Keratinocyte (primary cell): Measurements from ENCODE around the gene NLRP1. TPM values are rescaled to one million over a fixed set of nuclear protein-coding genes. Genes with fewer than 3 reads are reported as not detected.

Experiments
- DNase-seq: peaks from one replicate; pipeline ENCODE4 v3.0.0-alpha.2; 2011; ENCODE audit warnings: low read depth, missing footprints, low spot score
- FAIRE-seq: peaks from 2 replicates; lab custom pipeline; 2011; peaks lifted over from hg19 to GRCh38; lab: Jason Lieb, UNC
- H2AFZ ChIP-seq: 2 replicates; pipeline ENCODE4 v1.6.0; 2012; ENCODE audit warnings: low read length, control low read depth, inconsistent platforms; ENCODE audit not compliant: control insufficient read depth
- H3K27ac ChIP-seq: 2 replicates; pipeline ENCODE4 v1.5.1; 2011; ENCODE audit warnings: low read length; ENCODE audit not compliant: control insufficient read depth, insufficient read depth
- H3K27me3 ChIP-seq: 3 replicates; pipeline ENCODE4 v1.6.0; 2011; ENCODE audit warnings: low read length; ENCODE audit not compliant: control insufficient read depth, insufficient read depth; ENCODE audit errors: extremely low read depth
- H3K36me3 ChIP-seq, 2 experiments: 2 replicates in 1 of 2; 3 replicates in 1 of 2; pipeline ENCODE4 v1.5.1; 2011; ENCODE audit warnings: low read length in 2 of 2, mild to moderate bottlenecking in 1 of 2; ENCODE audit not compliant: control insufficient read depth in 2 of 2, insufficient read depth in 2 of 2; ENCODE audit errors: extremely low read depth in 1 of 2
- H3K4me1 ChIP-seq: 3 replicates; pipeline ENCODE4 v1.5.1; 2011; ENCODE audit warnings: low read length; ENCODE audit not compliant: control insufficient read depth, insufficient read depth; ENCODE audit errors: extremely low read depth
- H3K4me2 ChIP-seq: 3 replicates; pipeline ENCODE4 v1.6.0; 2011; ENCODE audit warnings: low read depth, low read length; ENCODE audit not compliant: control insufficient read depth, insufficient read depth; ENCODE audit errors: extremely low read depth
- H3K4me3 ChIP-seq, 3 experiments: fragments of 200-600 bp in 1 of 3; sonication (generic) in 1 of 3; 2 replicates in 2 of 3; 3 replicates in 1 of 3; pipeline ENCODE4 v1.5.1; 2011 to 2016; ENCODE audit warnings: low read length in 3 of 3, mild to moderate bottlenecking in 3 of 3, control low read depth in 2 of 3, inconsistent platforms in 1 of 3, low read depth in 1 of 3, mixed read lengths in 1 of 3, mixed run types in 1 of 3, moderate library complexity in 1 of 3; ENCODE audit not compliant: control insufficient read depth in 2 of 3, insufficient read depth in 2 of 3; ENCODE audit errors: extremely low read depth in 1 of 3
- H3K79me2 ChIP-seq: 2 replicates; pipeline ENCODE4 v1.6.0; 2012; ENCODE audit warnings: low read length; ENCODE audit not compliant: control insufficient read depth, insufficient read depth
- H3K9ac ChIP-seq: 3 replicates; pipeline ENCODE4 v1.6.0; 2011; ENCODE audit warnings: low read length; ENCODE audit not compliant: control insufficient read depth, insufficient read depth; ENCODE audit errors: extremely low read depth
- H3K9me1 ChIP-seq: 3 replicates; pipeline ENCODE4 v1.6.0; 2011; ENCODE audit warnings: low read length; ENCODE audit not compliant: control insufficient read depth, insufficient read depth; ENCODE audit errors: extremely low read depth
- H3K9me3 ChIP-seq: 2 replicates; pipeline ENCODE4 v1.5.1; 2012; ENCODE audit warnings: low read depth, low read length; ENCODE audit not compliant: control insufficient read depth
- H4K20me1 ChIP-seq: 3 replicates; pipeline ENCODE4 v1.6.0; 2011; ENCODE audit warnings: low read length; ENCODE audit not compliant: control insufficient read depth, insufficient read depth; ENCODE audit errors: extremely low read depth
- CTCF ChIP-seq, 3 experiments: IDR thresholded peaks in 1 of 3; conservative IDR thresholded peaks in 1 of 3; optimal IDR thresholded peaks in 1 of 3; 2 replicates in 2 of 3; 3 replicates in 1 of 3; pipeline versions ENCODE3 to v1.5.1; 2011; ENCODE audit warnings: low read length in 3 of 3, mild to moderate bottlenecking in 3 of 3, moderate library complexity in 2 of 3, control low read depth in 1 of 3, inconsistent platforms in 1 of 3; ENCODE audit not compliant: insufficient read depth in 2 of 3; ENCODE audit errors: extremely low read depth in 1 of 3
- EZH2 ChIP-seq: IDR thresholded peaks from one replicate; pipeline ENCODE4 v1.6.1; 2012; ENCODE audit warnings: inconsistent platforms, mild to moderate bottlenecking, low read length, moderate library complexity
- dilution Hi-C: fragments of 300-500 bp; cut with MboI; formaldehyde crosslinking; loops from one replicate; pipeline ENCODE4 v1.7.0; 2020; ENCODE audit warnings: low sequenced_read_pairs; ENCODE audit not compliant: extremely low pct_ligation_motif_present
- polyA minus RNA-seq, 3 experiments: library from RNA; depleted of rRNA, polyadenylated mRNA; stranded (reverse); fragments of >200 nt; gene quantifications; 1 replicate in 1 of 3; 2 replicates in 1 of 3; 3 replicates in 1 of 3; pipeline ENCODE4 v1.2.3, GENCODE V29; 2011
- polyA plus RNA-seq, 5 experiments: library from polyadenylated mRNA; depleted of rRNA in 3 of 5; stranded (reverse) in 3 of 5; stranded (forward) in 1 of 5; unstranded in 1 of 5; fragments of >200 nt; gene quantifications; 1 replicate in 1 of 5; 2 replicates in 3 of 5; 3 replicates in 1 of 5; pipeline versions ENCODE4 v1.2.1 to v1.2.3, GENCODE V29; 2011 to 2012; ENCODE audit warnings: missing spikeins in 2 of 5, low read depth in 1 of 5, low replicate concordance in 1 of 5

Gene NLRP1
- polyA plus RNA-seq (20.1 to 31.5 TPM (median 22.1 TPM) in 3 replicates), polyA minus RNA-seq (27.9 to 31.2 TPM (median 30.7 TPM) in 3 replicates)
- 15.7 TPM for polyA plus RNA-seq (2011; ENCODE audit: low read depth)
- 11.9 and 12.5 TPM in 2 replicates for polyA plus RNA-seq (2011; cell fraction: cytosol; rRNA removed)
- 114 and 137 TPM in 2 replicates for polyA plus RNA-seq (2011; cell fraction: nucleus; rRNA removed)
- polyA plus RNA-seq (2012; ENCODE audit: low replicate concordance) = 21.2 and 28.3 TPM in 2 replicates
- 11.7 TPM for polyA minus RNA-seq (2011; cell fraction: cytosol; rRNA and poly(A)+ RNA removed)
- polyA minus RNA-seq (2011; cell fraction: nucleus; rRNA and poly(A)+ RNA removed) = 47.2 and 64.7 TPM in 2 replicates

DNA sequence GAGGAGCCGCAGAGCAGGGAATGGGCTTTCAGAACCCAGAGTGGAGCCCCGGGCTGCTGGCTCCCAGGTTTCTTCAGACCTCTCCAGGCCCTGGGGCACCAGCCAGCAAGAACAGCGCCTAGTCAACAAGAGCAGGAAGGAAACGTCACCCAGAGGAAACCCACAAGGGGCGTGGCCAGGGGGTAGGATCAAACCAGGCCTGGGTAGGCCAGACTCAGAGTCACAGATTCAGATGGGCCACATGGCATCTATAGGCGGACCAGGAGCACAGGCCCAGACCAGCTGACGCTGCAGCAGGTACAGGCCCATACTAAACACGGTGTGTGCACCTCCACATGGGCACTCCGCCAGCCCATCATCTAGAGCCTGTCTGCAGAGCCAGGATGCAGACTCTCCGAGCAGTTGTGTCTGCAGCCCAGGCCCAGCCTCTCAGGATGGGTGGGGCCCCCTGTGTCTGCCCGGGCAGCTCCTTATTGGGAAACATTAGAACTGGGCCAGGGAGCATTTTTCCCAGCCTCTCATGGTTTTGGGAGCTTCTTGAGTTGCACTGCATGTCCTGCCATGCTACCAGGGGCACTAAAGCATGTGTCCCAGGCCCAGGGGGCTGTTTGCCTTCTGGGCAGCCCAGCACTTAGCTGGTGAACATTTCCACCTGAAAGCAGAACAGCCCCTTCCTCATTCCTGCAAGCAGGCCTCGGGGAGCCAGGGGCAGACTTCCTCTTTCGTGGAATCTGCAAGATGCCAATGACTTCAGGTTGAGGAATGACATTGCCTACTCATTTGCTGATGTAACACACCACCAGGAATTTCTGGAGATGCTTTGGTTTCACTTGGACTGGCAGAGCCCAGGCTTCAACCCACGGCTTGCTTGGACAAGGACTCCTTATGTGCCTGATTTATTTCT lies at the start of gene NLRP1:
Gene NLRP1 (minus strand): TSS at position 127 of the 904 bp plus-strand sequence. CDS start 552 bp downstream, outside the sequence.
- dilution Hi-C loops = no loop called here

DNA sequence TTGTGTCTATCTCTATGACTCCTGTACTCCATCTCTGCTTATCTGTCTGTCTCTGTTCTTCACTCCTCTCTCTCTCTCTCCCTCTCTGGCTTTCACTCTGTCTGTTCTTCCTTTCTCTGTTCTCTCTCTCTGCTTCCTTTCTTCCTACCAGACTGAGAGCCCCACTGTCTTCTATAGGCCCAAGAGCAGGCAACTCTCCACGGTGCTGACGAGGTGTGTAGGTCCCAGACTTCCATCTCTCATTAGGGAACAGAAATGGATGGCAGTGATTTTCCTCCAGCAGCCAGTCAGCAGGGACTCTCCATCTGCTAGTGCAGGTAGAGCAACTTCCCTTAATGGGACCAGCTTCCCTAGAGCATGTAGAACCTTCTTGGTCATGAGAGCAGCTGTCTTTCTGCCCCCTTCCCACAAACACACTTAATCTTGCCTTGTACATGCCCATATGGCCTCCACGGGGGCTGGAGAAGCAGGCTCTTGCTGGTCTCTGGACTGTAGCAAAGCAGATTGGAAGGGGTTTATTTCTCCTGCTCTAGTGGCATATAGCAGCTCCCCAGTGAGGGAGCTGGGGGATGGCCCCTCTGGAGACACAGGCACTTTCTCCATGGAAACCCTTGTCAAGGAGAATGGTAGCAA lies 47.8 kb upstream of the NLRP1 start:
- FAIRE-seq = no peak
- Histone ChIP-seq H3K9me1 (no peaks in the 10 kb centered on the region), H3K4me1 (no peaks in the 10 kb centered on the region), H3K27ac (no peak overlapping the region), H3K27me3 (no peaks in the 10 kb centered on the region), H3K9ac (no peak overlapping the region), H3K36me3 (no peaks in the 10 kb centered on the region), H4K20me1 (no peaks in the 10 kb centered on the region), H3K79me2 (no peaks in the 10 kb centered on the region), H3K9me3 (no peaks in the 10 kb centered on the region), H3K4me2 (no peak overlapping the region), H3K4me3 (no peak overlapping the region), H2AFZ (no peak overlapping the region)
- dilution Hi-C loops = no loop called here
- DNase-seq = no peak
- no peak for TF ChIP-seq CTCF (optimal IDR thresholded peaks at IDR 0.05 in 1 of 3, IDR thresholded peaks at IDR 0.05 in 1 of 3, conservative IDR thresholded peaks at IDR 0.05 in 1 of 3; ENCODE audit: extremely low read depth in 1 of 3, insufficient read depth in 2 of 3, low read length in 3 of 3)
- TF ChIP-seq EZH2 = no peak

More for the DNA sequence above, at the start of gene NLRP1:
- H3K9me3 ChIP-seq = no peaks in the 10 kb centered on the region
- peaks cover 32% of the 10 kb centered on the region for H3K4me1 ChIP-seq
- H3K36me3 ChIP-seq = peaks cover 8 to 17% of the 10 kb centered on the region in 2 experiments
- H3K4me2 ChIP-seq = peak within 1 kb of the TSS; percentile 91
- H3K4me3 ChIP-seq = peak within 1 kb of the TSS; percentile 70 to 77 (median 76)
- FAIRE-seq = peak; percentile 97
- peak within 1 kb of the TSS; percentile 84 for H2AFZ ChIP-seq
- TF ChIP-seq CTCF (optimal IDR thresholded peaks at IDR 0.05 in 1 of 3, IDR thresholded peaks at IDR 0.05 in 1 of 3, conservative IDR thresholded peaks at IDR 0.05 in 1 of 3; ENCODE audit: extremely low read depth in 1 of 3, insufficient read depth in 2 of 3, low read length in 3 of 3) = no peak
- no peak for TF ChIP-seq EZH2
- peaks cover 5% of the 10 kb centered on the region for H3K79me2 ChIP-seq
- peak; percentile 98 for DNase-seq
- peaks cover 3% of the 10 kb centered on the region for H3K9me1 ChIP-seq
- H3K9ac ChIP-seq = peak within 1 kb of the TSS; percentile 85
- H4K20me1 ChIP-seq = no peaks in the 10 kb centered on the region
- peak within 1 kb of the TSS; percentile 85 for H3K27ac ChIP-seq
- H3K27me3 ChIP-seq = no peaks in the 10 kb centered on the region
